H9 (cell line): Measurements from ENCODE around the gene IGDCC3. TPM values are rescaled to one million over a fixed set of nuclear protein-coding genes. Genes with fewer than 3 reads are reported as not detected.

Source experiments
- DNase-seq: peaks from one replicate; pipeline ENCODE4 v3.0.0-alpha.2; 2017
- H2AFZ ChIP-seq: one replicate; pipeline ENCODE4 v1.6.1; 2013; ENCODE audit warnings: mild to moderate bottlenecking, low read length, control low read depth, moderate library complexity
- H2AK5ac ChIP-seq: 2 replicates; pipeline ENCODE4 v1.6.1; 2013; ENCODE audit warnings: low read length, control low read depth, mixed read lengths; ENCODE audit not compliant: insufficient read length
- H2BK120ac ChIP-seq: one replicate; pipeline ENCODE4 v1.6.1; 2013; ENCODE audit warnings: low read depth, mild to moderate bottlenecking, low read length, control low read depth, inconsistent platforms; ENCODE audit not compliant: poor library complexity, severe bottlenecking
- H2BK12ac ChIP-seq: 2 replicates; pipeline ENCODE4 v1.6.1; 2013; ENCODE audit warnings: low read length, control low read depth, mixed read lengths, low read depth; ENCODE audit not compliant: insufficient read length
- H2BK15ac ChIP-seq: 2 replicates; pipeline ENCODE4 v1.6.1; 2013; ENCODE audit warnings: low read depth, low read length, control low read depth
- H2BK20ac ChIP-seq: one replicate; pipeline ENCODE4 v1.6.1; 2013; ENCODE audit warnings: low read depth, mild to moderate bottlenecking, low read length, control low read depth, inconsistent platforms; ENCODE audit not compliant: poor library complexity, severe bottlenecking
- H2BK5ac ChIP-seq: 2 replicates; pipeline ENCODE4 v1.6.1; 2013; ENCODE audit warnings: low read length, control low read depth, mixed read lengths; ENCODE audit not compliant: insufficient read length
- H3K14ac ChIP-seq: 2 replicates; pipeline ENCODE4 v1.6.1; 2013; ENCODE audit warnings: low read length, control low read depth; ENCODE audit not compliant: insufficient read depth
- H3K18ac ChIP-seq: 2 replicates; pipeline ENCODE4 v1.6.1; 2013; ENCODE audit warnings: low read depth, mild to moderate bottlenecking, mixed read lengths, low read length, control low read depth; ENCODE audit not compliant: insufficient read length
- H3K23ac ChIP-seq: 2 replicates; pipeline ENCODE4 v1.6.1; 2013; ENCODE audit warnings: low read length, control low read depth, mixed read lengths, low read depth; ENCODE audit not compliant: insufficient read length
- H3K23me2 ChIP-seq: 2 replicates; pipeline ENCODE4 v1.6.1; 2013; ENCODE audit warnings: low read depth, mild to moderate bottlenecking, mixed read lengths, low read length, control low read depth; ENCODE audit not compliant: insufficient read length, poor library complexity, severe bottlenecking
- H3K27ac ChIP-seq: 2 replicates; pipeline ENCODE4 v1.5.1; 2013; ENCODE audit warnings: low read length, control low read depth, mixed read lengths, low read depth; ENCODE audit not compliant: insufficient read length
- H3K27me3 ChIP-seq: 2 replicates; pipeline ENCODE4 v1.6.1; 2013; ENCODE audit warnings: low read length, control low read depth, inconsistent platforms; ENCODE audit not compliant: insufficient read depth
- H3K4ac ChIP-seq: 2 replicates; pipeline ENCODE4 v1.6.1; 2013; ENCODE audit warnings: low read depth, mild to moderate bottlenecking, control low read depth, inconsistent platforms, low read length, moderate library complexity
- H3K4me1 ChIP-seq: 2 replicates; pipeline ENCODE4 v1.6.1; 2013; ENCODE audit warnings: low read length, control low read depth, inconsistent platforms; ENCODE audit not compliant: insufficient read depth
- H3K4me2 ChIP-seq: 2 replicates; pipeline ENCODE4 v1.6.1; 2013; ENCODE audit warnings: low read length, control low read depth, mixed read lengths; ENCODE audit not compliant: insufficient read length, insufficient read depth
- H3K56ac ChIP-seq: 2 replicates; pipeline ENCODE4 v1.6.1; 2013; ENCODE audit warnings: low read depth, mild to moderate bottlenecking, mixed read lengths, low read length, control low read depth; ENCODE audit not compliant: insufficient read length
- H3K79me1 ChIP-seq: 2 replicates; pipeline ENCODE4 v1.6.1; 2013; ENCODE audit warnings: low read depth, mild to moderate bottlenecking, moderate library complexity, low read length, control low read depth, inconsistent platforms; ENCODE audit not compliant: insufficient read depth, poor library complexity, severe bottlenecking
- H3K79me2 ChIP-seq: 2 replicates; pipeline ENCODE4 v1.6.1; 2013; ENCODE audit warnings: low read length, control low read depth, inconsistent platforms; ENCODE audit not compliant: insufficient read depth
- H3K9ac ChIP-seq: 2 replicates; pipeline ENCODE4 v1.6.1; 2013; ENCODE audit warnings: low read length, control low read depth, mixed read lengths; ENCODE audit not compliant: insufficient read length; ENCODE audit errors: extremely low read depth
- H3K9me3 ChIP-seq: one replicate; pipeline ENCODE4 v1.6.1; 2013; ENCODE audit warnings: low read depth, low read length, inconsistent platforms; ENCODE audit not compliant: control insufficient read depth
- H3T11ph ChIP-seq: one replicate; pipeline ENCODE4 v1.6.1; 2013; ENCODE audit warnings: mild to moderate bottlenecking, low read length, control low read depth, inconsistent platforms
- H4K20me1 ChIP-seq: one replicate; pipeline ENCODE4 v1.6.1; 2013; ENCODE audit not compliant: control insufficient read depth, insufficient read length, insufficient read depth
- H4K5ac ChIP-seq: 2 replicates; pipeline ENCODE4 v1.6.1; 2013; ENCODE audit warnings: low read depth, mild to moderate bottlenecking, mixed read lengths, low read length, control low read depth; ENCODE audit not compliant: insufficient read length
- H4K8ac ChIP-seq: replicated peaks from 2 replicates; pipeline ENCODE4 v1.6.1; 2013; ENCODE audit warnings: low read length, control low read depth, mixed read lengths, low read depth; ENCODE audit not compliant: insufficient read length
- H4K91ac ChIP-seq: 2 replicates; pipeline ENCODE4 v1.6.1; 2013; ENCODE audit warnings: low read depth, mild to moderate bottlenecking, moderate library complexity, mixed read lengths, low read length, control low read depth; ENCODE audit not compliant: insufficient read length
- H3K27ac Mint-ChIP-seq, 3 experiments: 2 replicates in 2 of 3; 3 replicates in 1 of 3; pipeline ENCODE4 v1.8.0; 2020 to 2021; ENCODE audit warnings: mixed read lengths in 3 of 3, mild to moderate bottlenecking in 1 of 3, moderate library complexity in 1 of 3
- H3K27me3 Mint-ChIP-seq: 2 replicates; pipeline ENCODE4 v1.8.0; 2021; ENCODE audit warnings: low read depth, mild to moderate bottlenecking, moderate library complexity, mixed read lengths
- H3K36me3 Mint-ChIP-seq, 3 experiments: 2 replicates in 2 of 3; 3 replicates in 1 of 3; pipeline ENCODE4 v1.8.0; 2020 to 2021; ENCODE audit warnings: low read depth in 3 of 3, mixed read lengths in 3 of 3; ENCODE audit not compliant: insufficient read depth in 1 of 3
- H3K4me1 Mint-ChIP-seq, 2 experiments: 2 replicates each; pipeline ENCODE4 v1.8.0; 2020; ENCODE audit warnings: mixed read lengths in 2 of 2
- H3K4me3 Mint-ChIP-seq, 2 experiments: 2 replicates in 1 of 2; 3 replicates in 1 of 2; pipeline ENCODE4 v1.8.0; 2020 to 2021; ENCODE audit warnings: mild to moderate bottlenecking in 2 of 2, mixed read lengths in 2 of 2, moderate library complexity in 1 of 2
- H3K9me3 Mint-ChIP-seq, 2 experiments: 2 replicates in 1 of 2; 3 replicates in 1 of 2; pipeline ENCODE4 v1.8.0; 2020; ENCODE audit warnings: mild to moderate bottlenecking in 2 of 2, mixed read lengths in 2 of 2, moderate library complexity in 1 of 2
- whole genome bisulfite sequencing: extraction: QIAGEN DNeasy Blood & Tissue Kit; methylation state at CpG from one replicate; pipeline ENCODE4 v1.1.7; 2013; ENCODE audit warnings: missing lambda C conversion rate, low lambda C conversion rate, mixed read lengths; ENCODE audit not compliant: insufficient read length; ENCODE audit errors: extremely low coverage; 5-methylcytosine and 5-hydroxymethylcytosine counted together
- total RNA-seq: library from RNA; stranded (reverse); gene quantifications from 2 replicates; pipeline ENCODE4 v1.2.1, GENCODE V29; 2021
- TF ChIP-seq, protein P1 (sequence below): fragments of 200-600 bp; sonication (generic); conservative IDR thresholded peaks from 3 replicates; pipeline ENCODE4 v1.8.0; 2021; ENCODE audit warnings: antibody characterized with exemption, mild to moderate bottlenecking

IGDCC3 gene
- total RNA-seq, 1 experiment from 2014 or later, result 18.9 TPM

DNA sequence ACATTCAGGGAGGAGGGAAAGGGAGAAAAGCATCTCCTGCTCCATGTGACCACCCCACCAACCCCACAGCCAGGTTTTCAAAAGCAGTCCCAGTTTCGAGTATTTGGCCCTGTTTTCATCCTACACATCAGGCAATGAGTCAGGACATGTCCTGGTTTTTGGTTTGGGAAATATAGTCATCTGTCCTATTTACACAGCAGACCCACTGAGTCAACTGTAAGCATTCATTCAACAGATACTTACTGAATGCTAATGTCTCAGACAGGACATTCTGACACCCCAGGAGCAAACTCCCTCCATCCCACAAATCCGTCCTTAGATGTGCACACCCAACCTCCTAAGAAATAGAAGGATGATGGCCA is 32.9 kb downstream of the IGDCC3 start:
- Histone ChIP-seq H3K79me2 (no peaks in the 10 kb centered on the region), H3K23me2 (no peaks in the 10 kb centered on the region), H4K20me1 (no peaks in the 10 kb centered on the region), H3K79me1 (no peaks in the 10 kb centered on the region), H2BK12ac (no peak overlapping the region), H2BK5ac (no peak overlapping the region), H4K8ac (no peak overlapping the region), H3K4me2 (no peak overlapping the region), H3K4ac (no peak overlapping the region), H3K9ac (no peak overlapping the region), H3K27me3 (no peaks in the 10 kb centered on the region), H3K56ac (no peak overlapping the region), H3K9me3 (no peaks in the 10 kb centered on the region), H2AFZ (no peak overlapping the region), H3K4me1 (peaks cover under 1% of the 10 kb centered on the region; the same call in 1 of the 2 replicates), H3T11ph (no peak overlapping the region), H4K91ac (no peak overlapping the region), H2BK20ac (no peak overlapping the region), H3K18ac (no peak overlapping the region), H4K5ac (no peak overlapping the region), H2BK15ac (no peak overlapping the region), H3K14ac (no peak overlapping the region), H2BK120ac (no peak overlapping the region), H2AK5ac (no peak overlapping the region), H3K23ac (no peak overlapping the region), H3K27ac (no peak overlapping the region)
- H3K4me3 Mint-ChIP-seq, result no peak overlapping the region
- DNase-seq, result no peak
- H3K4me1 Mint-ChIP-seq, result peaks cover 18 to 24% of the 10 kb centered on the region in 2 experiments
- peaks cover 0 to 2% (median 0%) of the 10 kb centered on the region in 3 experiments; a peak in 2 of 7 replicates for H3K36me3 Mint-ChIP-seq
- WGBS, result no CpG with 5 or more reads among the region's 2 CpGs
- TF ChIP-seq, protein P1, sequence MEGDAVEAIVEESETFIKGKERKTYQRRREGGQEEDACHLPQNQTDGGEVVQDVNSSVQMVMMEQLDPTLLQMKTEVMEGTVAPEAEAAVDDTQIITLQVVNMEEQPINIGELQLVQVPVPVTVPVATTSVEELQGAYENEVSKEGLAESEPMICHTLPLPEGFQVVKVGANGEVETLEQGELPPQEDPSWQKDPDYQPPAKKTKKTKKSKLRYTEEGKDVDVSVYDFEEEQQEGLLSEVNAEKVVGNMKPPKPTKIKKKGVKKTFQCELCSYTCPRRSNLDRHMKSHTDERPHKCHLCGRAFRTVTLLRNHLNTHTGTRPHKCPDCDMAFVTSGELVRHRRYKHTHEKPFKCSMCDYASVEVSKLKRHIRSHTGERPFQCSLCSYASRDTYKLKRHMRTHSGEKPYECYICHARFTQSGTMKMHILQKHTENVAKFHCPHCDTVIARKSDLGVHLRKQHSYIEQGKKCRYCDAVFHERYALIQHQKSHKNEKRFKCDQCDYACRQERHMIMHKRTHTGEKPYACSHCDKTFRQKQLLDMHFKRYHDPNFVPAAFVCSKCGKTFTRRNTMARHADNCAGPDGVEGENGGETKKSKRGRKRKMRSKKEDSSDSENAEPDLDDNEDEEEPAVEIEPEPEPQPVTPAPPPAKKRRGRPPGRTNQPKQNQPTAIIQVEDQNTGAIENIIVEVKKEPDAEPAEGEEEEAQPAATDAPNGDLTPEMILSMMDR, result no peak
- no peaks in the 10 kb centered on the region for H3K9me3 Mint-ChIP-seq
- peaks cover 3% of the 10 kb centered on the region; the same call in 1 of the 2 replicates for H3K27me3 Mint-ChIP-seq
- no peak overlapping the region for H3K27ac Mint-ChIP-seq
